ENCODE measurements around the gene ARHGAP22.

ARHGAP22 gene

DNA sequence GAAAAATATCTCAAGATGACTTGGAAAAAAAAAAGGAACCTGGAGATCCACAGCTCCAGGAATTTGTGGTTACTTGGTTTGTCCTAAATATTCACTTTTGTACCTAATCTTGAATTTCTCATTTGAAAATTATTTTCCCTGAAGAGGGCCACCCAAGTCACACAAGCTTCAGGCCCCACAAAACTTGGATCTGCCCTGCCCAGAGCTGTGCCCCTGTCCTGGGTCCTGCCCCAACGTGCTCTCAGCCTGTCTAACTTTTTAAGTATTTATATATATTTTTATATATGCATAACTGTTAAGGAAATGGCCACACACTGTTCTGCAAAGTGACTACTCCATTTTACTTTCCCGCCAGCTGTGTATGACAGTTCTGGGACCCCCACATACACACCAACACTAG, 123.5 kb downstream of the ARHGAP22 start:
- Mint-ChIP-seq H3K4me3 (no peak overlapping the region), H3K4me1 (no peaks in the 10 kb centered on the region), H3K9me3 (no peaks in the 10 kb centered on the region), H3K27ac (no peak overlapping the region), H3K27me3 (peaks cover 3% of the 10 kb centered on the region), H3K36me3 (ENCODE audit: low read depth) (no peaks in the 10 kb centered on the region)
- DNase-seq: no peak
- ATAC-seq: no peak

DNA sequence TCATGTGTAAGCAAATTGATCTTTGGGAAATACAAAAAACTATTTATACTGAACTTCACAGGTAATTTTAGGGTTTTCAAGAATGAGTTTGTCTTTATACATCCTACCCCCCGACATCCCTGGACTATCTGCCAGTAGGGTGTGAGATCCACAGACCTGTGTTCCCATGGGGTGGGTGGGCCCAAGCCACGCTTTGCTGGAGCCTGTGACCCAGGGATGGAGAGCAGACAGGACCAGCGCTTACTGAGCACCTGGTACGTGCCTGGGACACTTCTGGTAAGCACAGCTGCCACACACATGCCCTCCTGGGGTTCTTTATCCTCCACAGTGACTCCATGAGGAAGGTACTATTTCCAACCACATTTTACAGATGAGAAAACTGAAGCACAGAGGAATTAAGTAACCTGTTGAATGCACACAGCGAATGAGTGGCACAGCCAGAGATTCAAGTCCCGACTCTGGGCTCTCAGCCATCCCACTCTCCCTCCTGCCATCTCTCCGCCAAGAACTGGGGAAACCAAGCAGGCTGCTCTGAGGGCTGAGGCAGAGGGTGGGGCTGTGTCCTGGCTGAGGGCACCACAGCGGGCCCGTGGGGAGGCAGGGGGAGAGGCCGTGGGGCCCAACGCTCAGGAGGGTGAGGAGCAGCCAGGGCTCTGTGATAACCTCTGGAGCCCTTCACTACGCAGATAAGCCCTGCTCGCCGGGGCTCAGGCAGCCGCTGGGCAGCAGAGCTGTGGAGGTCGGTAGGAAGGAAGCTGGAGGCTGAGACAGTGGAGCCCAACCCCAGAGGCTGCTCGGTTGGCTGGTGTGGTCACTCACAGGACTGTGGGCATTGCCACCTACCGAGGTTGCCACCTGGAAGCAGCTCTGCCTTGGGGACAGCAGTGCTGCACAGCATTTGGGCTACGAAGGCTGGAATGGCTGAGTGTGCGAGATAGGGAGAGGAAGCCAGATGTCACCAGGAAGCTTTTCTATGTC, 124.2 kb downstream of the ARHGAP22 start:
- ATAC-seq (no peak), DNase-seq (no peak)
- Mint-ChIP-seq H3K9me3 (no peaks in the 10 kb centered on the region), H3K4me1 (no peaks in the 10 kb centered on the region), H3K4me3 (no peak overlapping the region), H3K27me3 (peaks cover 3% of the 10 kb centered on the region), H3K27ac (no peak overlapping the region), H3K36me3 (ENCODE audit: low read depth) (no peaks in the 10 kb centered on the region)

DNA sequence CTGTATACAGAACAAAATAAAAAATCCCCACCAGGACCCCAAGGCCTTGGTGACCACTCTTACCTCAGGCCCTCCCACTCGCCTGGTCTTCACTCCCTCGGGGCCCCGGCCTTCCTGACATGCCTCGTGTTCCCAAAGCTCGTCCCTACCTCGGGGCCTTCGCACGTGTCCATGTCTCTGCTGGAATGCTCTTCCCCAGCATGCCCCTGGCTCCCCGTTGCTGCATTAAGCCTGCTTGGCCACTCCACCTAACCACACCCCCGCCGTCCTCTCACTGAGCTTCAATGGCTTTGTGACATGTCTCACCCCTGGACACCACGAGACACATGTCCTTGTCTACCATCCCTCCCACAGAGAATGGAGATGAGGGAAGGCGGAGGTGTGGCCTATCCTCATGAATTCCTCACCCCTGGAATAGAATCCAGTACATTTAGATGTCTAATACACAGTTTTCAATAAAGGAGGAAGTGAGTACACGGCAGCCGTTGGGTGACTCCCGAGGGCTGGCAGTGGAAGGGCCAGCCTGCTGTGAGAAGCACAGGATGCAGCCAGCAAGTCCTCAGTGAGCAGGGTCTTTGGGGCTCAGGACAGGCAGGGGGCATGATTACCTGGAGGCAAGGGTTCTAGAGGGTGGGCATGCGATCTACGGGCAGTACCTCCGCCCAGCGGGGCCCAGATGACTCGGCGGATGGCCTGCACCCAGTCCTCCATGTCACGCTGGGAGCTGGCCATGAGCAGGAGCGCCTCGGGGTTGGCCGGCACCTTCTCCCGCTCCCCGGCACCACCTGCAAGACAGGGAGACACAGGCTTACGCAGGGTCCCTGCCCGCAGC, 125.7 kb downstream of the ARHGAP22 start:
- ATAC-seq: no peak
- Mint-ChIP-seq H3K27ac (no peak overlapping the region), H3K4me1 (no peaks in the 10 kb centered on the region), H3K9me3 (no peaks in the 10 kb centered on the region), H3K27me3 (no peaks in the 10 kb centered on the region), H3K4me3 (no peak overlapping the region), H3K36me3 (ENCODE audit: low read depth) (no peaks in the 10 kb centered on the region)
- no peak for DNase-seq

DNA sequence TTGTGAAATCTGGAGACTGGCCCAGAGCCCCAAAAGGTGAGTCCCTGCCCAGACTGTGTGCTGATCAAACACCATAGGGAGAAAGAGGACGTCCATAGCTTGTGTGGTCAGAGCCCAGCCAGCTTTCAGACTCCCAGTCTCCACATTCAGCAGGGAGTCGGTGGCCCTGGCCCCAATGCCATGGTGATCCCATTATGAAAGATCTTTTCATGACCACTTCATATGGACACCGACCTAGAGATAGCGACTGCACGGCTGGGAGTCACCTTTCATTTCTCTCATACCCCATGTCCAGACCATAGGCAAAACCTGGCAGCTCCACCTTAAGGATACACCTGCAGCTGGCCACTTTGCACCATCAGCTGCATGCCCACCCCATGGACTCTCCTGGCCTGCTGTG, 126.4 kb downstream of the ARHGAP22 start:
- no peaks in the 10 kb centered on the region for H3K36me3 Mint-ChIP-seq (ENCODE audit: low read depth)

DNA sequence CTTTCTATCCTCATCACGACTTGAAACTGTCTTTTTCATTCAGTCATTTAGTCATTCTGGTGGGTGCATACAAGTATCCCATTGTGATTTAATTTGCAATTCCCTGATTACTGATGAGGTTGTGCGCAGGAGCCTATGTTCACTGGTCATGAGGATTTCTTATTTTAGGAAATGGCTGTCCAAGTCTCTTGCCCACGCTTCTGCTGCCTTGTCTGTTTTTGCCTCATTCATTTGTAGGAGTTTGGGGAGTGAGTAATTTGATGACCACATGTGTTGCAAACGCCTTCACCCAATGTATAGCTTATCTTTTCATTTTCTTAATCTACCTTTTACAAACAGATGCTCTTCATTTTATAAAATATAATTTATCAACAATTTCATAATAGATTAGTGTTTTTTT, 127.3 kb downstream of the ARHGAP22 start:
- Mint-ChIP-seq H3K27ac (no peak overlapping the region), H3K4me3 (no peak overlapping the region), H3K36me3 (ENCODE audit: low read depth) (no peaks in the 10 kb centered on the region), H3K27me3 (no peaks in the 10 kb centered on the region), H3K4me1 (no peaks in the 10 kb centered on the region), H3K9me3 (no peaks in the 10 kb centered on the region)
- ATAC-seq (no peak), DNase-seq (no peak)

More for the DNA sequence above, 126.4 kb downstream of the ARHGAP22 start:
- Mint-ChIP-seq H3K27ac (no peak overlapping the region), H3K4me3 (no peak overlapping the region), H3K9me3 (no peaks in the 10 kb centered on the region), H3K27me3 (no peaks in the 10 kb centered on the region), H3K4me1 (no peaks in the 10 kb centered on the region)
- ATAC-seq (no peak), DNase-seq (no peak)

DNA sequence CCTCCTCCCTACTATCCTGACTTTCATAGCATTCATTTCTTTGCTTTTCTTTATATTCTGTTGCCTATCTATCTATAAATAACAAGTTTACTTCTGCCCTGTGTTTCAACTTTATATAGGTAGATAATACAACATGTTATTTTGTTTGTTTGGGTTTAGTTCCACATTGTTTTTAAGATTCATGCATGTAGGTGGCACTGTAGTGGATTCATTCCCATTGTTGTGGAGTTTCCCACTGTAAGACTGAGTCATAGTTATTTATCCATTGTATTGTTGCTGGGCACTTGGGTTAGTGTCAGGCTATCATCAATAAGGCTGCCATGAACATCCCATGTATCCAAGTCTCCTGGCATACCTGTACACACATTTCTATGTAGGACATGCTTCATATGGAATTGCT, 127.7 kb downstream of the ARHGAP22 start:
- no peak for ATAC-seq
- H3K27ac Mint-ChIP-seq: no peak overlapping the region
- H3K4me1 Mint-ChIP-seq: no peaks in the 10 kb centered on the region
- no peak for DNase-seq
- no peaks in the 10 kb centered on the region for H3K36me3 Mint-ChIP-seq (ENCODE audit: low read depth)
- no peak overlapping the region for H3K4me3 Mint-ChIP-seq
- H3K27me3 Mint-ChIP-seq: no peaks in the 10 kb centered on the region
- H3K9me3 Mint-ChIP-seq: no peaks in the 10 kb centered on the region

DNA sequence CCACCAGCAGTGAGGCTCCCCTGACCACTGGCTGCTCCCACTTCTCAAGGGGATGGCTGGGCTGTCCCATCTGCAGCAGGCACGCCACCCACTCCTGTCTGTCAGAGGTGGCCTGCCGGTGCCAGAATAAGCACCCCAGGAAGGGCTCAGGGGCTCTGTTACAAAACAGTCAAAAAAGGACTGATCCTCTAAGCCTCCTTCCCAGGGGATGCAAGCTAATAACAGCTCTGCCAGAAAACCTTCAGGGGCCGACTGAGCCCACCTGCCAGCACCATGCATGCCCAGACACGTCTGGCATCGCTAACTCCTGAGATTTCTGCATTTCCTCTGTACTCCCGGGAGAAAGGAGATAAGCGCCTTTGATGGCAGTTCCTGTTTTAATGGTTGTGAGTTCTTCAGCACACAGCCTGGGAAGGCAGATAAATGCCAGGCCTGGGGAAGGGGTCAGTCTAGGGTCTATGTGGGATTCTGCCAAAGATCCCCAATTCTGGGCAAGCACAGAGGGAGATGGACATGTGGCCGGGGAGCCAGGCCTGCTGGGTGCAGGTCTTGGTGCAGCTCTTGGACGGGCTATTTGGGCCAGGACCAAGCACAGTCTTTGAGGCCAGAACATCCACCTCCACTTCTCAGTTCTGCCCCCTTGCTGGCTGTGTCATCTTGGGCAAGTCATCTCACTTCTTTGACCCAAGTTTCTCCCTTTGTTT, 128.4 kb downstream of the ARHGAP22 start:
- no peaks in the 10 kb centered on the region for H3K4me1 Mint-ChIP-seq
- ATAC-seq: no peak
- H3K9me3 Mint-ChIP-seq: no peaks in the 10 kb centered on the region
- H3K4me3 Mint-ChIP-seq: no peak overlapping the region
- no peaks in the 10 kb centered on the region for H3K36me3 Mint-ChIP-seq (ENCODE audit: low read depth)
- no peaks in the 10 kb centered on the region for H3K27me3 Mint-ChIP-seq
- no peak overlapping the region for H3K27ac Mint-ChIP-seq
- no peak for DNase-seq

DNA sequence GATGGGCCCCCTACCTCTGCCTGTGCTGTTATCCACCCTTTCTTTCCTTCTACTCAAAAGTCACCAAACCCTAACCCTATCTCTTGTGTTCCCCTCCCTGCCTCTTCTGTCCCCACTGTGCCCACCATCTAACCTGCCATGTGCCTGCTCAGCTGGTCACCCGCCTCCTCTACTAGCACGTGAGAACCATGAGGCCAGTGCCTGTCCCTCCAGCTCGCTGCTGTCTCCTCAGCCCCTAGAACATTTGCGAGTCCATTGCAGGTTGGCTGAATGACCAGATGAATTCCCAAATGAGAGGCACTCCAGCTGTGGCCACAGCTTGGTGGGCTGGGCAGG, 129.0 kb downstream of the ARHGAP22 start:
- DNase-seq: no peak
- Mint-ChIP-seq H3K9me3 (no peaks in the 10 kb centered on the region), H3K4me1 (no peaks in the 10 kb centered on the region), H3K27ac (no peak overlapping the region), H3K4me3 (no peak overlapping the region), H3K36me3 (ENCODE audit: low read depth) (no peaks in the 10 kb centered on the region), H3K27me3 (no peaks in the 10 kb centered on the region)
- ATAC-seq: no peak

DNA sequence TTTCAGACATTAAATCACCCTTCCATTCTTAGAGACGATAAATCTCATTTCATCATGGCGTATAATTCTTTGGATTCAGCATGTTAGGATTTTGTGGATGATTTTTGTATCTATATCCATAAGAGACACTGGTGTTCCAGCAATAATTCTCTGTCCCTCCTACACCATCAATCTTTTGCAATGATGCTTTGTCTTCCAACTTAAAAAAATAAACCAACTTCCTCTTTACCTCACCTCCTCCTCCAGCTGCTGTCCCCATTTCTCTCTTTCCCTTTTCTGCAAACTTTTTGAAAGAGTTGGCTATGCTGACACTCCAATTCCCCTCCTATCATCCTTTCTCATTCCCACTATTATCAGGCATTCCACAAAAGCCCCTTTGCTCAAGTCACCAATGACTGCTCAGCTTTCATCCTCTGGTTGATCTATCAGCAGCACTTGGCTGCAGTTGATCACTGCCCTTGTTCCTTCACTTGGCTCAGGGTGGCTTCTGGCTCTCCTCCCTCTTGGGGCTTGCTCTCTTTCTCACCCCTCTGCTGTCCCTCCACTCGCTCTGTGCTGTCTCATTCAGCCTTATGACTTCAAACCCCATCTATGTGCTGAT, 130.0 kb downstream of the ARHGAP22 start:
- no peak for DNase-seq
- Mint-ChIP-seq H3K36me3 (ENCODE audit: low read depth) (no peaks in the 10 kb centered on the region), H3K9me3 (no peaks in the 10 kb centered on the region), H3K4me1 (no peaks in the 10 kb centered on the region), H3K27ac (no peak overlapping the region), H3K27me3 (no peaks in the 10 kb centered on the region), H3K4me3 (no peak overlapping the region)
- no peak for ATAC-seq

DNA sequence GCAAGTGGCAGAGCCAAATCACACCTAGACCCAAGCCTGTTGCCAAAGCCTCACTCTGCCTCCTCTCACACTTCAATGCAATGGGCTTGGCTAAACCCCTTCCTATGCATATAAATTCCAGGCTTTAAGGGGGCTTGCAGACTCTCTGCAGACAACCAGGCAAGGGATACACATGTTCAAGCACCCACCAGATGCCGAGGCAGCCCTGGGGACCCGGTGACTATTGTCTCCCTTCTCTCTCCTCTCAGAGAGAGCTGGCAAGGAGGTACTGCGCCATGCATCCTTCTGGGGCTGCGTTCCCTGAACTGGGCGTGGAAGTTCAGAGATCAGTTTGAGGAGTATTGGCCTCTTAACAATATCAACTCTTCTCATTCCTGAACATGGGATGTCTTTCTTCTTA, 131.2 kb downstream of the ARHGAP22 start:
- ATAC-seq: no peak
- H3K36me3 Mint-ChIP-seq (ENCODE audit: low read depth): no peaks in the 10 kb centered on the region
- no peak overlapping the region for H3K27ac Mint-ChIP-seq
- no peaks in the 10 kb centered on the region for H3K9me3 Mint-ChIP-seq
- no peaks in the 10 kb centered on the region for H3K4me1 Mint-ChIP-seq
- no peak overlapping the region for H3K4me3 Mint-ChIP-seq
- DNase-seq: no peak
- H3K27me3 Mint-ChIP-seq: no peaks in the 10 kb centered on the region

DNA sequence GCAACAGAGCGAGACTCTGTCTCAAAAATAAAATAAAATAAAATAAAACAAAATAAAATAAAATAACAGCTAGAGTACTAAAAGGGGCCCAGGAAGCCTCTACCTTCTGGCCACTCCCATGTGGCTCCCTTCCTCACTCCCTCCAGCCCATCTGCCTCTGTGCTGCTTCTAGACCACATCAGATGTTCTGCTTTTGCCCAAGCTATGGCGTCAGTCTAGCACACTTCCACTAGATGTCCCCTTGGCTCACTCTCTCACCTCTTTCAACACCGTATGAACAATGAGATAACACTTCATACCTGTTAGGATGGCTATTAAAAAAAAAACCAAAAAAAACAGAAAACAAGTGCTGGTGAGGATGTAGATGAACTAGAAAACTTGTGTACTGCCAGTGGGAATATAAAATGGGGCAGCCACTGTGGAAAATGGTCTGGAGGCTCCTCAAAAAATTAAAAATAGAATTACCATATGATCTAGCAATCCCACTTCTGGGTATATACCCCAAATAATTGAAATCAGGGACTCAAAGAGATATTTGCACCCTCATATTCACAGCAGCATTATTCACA, 132.3 kb downstream of the ARHGAP22 start:
- no peaks in the 10 kb centered on the region for H3K4me1 Mint-ChIP-seq
- H3K27me3 Mint-ChIP-seq: no peaks in the 10 kb centered on the region
- H3K4me3 Mint-ChIP-seq: no peak overlapping the region
- H3K36me3 Mint-ChIP-seq (ENCODE audit: low read depth): no peaks in the 10 kb centered on the region
- no peak for ATAC-seq
- DNase-seq: no peak
- H3K9me3 Mint-ChIP-seq: no peaks in the 10 kb centered on the region
- no peak overlapping the region for H3K27ac Mint-ChIP-seq

DNA sequence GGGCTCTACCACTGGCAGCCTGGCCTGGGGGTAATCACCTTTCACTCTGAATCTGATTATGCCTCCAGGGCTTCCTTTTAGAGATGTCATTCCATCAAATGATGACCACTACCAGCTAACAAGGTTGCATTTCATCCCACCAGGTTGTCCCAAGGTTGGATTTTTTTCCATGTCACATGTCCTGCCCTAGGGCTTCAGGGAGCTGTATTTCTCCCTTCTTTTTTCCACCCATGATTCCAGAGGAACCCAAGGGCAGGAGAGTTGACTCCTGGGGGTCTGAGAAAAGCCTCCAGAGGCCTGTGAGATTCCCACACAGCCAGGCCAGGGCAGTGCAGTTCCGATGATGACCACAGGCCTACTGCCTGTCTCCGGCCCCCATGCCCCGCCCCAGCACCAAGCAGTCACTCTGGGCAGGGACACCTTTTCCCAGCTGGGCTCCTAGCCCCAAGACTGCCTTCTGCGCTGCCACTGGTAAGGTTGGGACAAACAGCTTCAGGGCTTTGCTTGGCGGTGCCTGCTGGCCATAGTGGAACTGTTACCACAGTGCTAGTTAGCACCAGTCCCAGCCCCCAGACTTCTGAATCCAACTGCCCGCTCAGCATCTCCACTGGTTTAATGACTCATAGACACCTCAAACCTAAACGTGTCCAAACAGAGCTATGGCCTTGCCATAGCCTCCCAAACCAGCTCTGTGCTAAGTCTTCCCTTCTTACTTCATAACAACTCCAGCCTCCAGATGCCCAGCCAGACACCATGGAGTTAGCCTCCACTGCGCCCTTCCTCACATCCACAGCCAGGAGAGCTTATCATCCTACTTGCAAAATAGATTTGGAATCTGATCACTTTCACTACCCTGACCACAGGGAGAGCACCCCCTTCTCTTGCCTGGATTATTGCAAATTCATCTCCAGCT, 133.7 kb downstream of the ARHGAP22 start:
- H3K27me3 Mint-ChIP-seq: no peaks in the 10 kb centered on the region
- H3K36me3 Mint-ChIP-seq (ENCODE audit: low read depth): no peaks in the 10 kb centered on the region
- no peak overlapping the region for H3K4me3 Mint-ChIP-seq
- no peak overlapping the region for H3K27ac Mint-ChIP-seq
- no peak for ATAC-seq
- H3K4me1 Mint-ChIP-seq: no peaks in the 10 kb centered on the region
- no peak for DNase-seq
- no peaks in the 10 kb centered on the region for H3K9me3 Mint-ChIP-seq

DNA sequence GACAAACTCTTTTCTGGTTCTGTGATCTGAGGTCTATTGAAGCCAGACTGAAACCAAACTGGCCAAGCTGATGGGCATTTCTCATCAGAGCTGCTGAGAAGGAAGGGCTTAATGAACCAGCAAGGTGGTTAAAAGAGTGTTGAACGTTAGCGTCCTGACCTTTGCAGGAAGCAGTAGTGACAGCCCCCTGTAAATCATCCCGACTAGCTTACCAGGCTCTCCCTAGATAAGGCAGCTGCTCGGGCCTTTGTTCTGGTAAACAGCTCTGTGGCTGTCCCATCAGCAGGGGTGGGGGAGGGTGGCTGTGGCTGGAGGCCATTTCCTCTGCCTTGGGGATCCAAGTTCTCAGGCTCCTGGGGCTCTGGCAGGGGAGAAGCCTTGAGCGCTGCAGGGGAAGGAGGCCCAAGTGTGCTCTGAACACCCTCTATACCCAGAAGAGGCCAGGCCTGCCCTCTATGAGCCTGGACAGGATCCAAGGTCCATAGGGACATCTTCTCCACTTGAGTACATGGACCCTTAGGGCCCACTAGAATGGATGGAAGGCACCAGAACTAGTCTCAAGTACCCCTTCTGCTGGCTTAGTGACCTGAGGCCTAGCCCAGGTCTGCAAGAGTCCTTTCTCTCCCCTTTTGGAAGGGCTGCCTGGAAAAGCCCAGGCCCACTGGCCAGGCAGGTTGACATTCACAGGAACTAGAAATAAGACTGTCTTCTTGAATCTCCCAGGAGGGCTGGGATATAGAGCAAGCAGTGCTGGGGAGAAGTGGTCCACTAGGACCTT, 134.6 kb downstream of the ARHGAP22 start:
- Mint-ChIP-seq H3K27me3 (no peaks in the 10 kb centered on the region), H3K4me1 (no peaks in the 10 kb centered on the region), H3K4me3 (no peak overlapping the region), H3K27ac (no peak overlapping the region), H3K9me3 (no peaks in the 10 kb centered on the region), H3K36me3 (ENCODE audit: low read depth) (no peaks in the 10 kb centered on the region)
- DNase-seq: no peak
- no peak for ATAC-seq

Measured in activated naive CD8-positive, alpha-beta T cell treated with anti-CD3 and anti-CD28 coated beads, Interleukin-2, amount 50 U/mL, for 24 hours (primary cell).